HG02759 (cell line): Measurements from ENCODE around the gene DGKG.

Experiments used
- ATAC-seq: cut with Tn5 transposase; IDR thresholded peaks from one replicate; pipeline ENCODE4 v1.9.1; 2021; ENCODE audit warnings: mild to moderate bottlenecking, moderate library complexity; ENCODE audit not compliant: unreplicated experiment

The DGKG gene

GRCh38 chr3:186118692-186119091 is 243.3 kb downstream of the DGKG start:
- ATAC-seq: no peak

GRCh38 chr3:186117521-186118134 is 244.4 kb downstream of the DGKG start:
- ATAC-seq: no peak

GRCh38 chr3:186115239-186115996 is 246.6 kb downstream of the DGKG start:
- no peak for ATAC-seq

- no peak for ATAC-seq
Observed at GRCh38 chr3:186110975-186111974, 250.8 kb downstream of the DGKG start.

- ATAC-seq: no peak
Observed at GRCh38 chr3:186109897-186110803, 251.9 kb downstream of the DGKG start.

- ATAC-seq: peak; percentile 91
Observed at GRCh38 chr3:186108941-186109865, 252.8 kb downstream of the DGKG start, which contains the start of gene ETV5. Gene ETV5 (minus strand): TSS chr3:186109089. CDS start chr3:186105868, 3,221 bp downstream.

- ATAC-seq: no peak
Observed at GRCh38 chr3:186108106-186108940, 253.7 kb downstream of the DGKG start.

- ATAC-seq: peak; percentile 16
Observed at GRCh38 chr3:186107215-186108105, 254.6 kb downstream of the DGKG start.

- no peak for ATAC-seq
Observed at GRCh38 chr3:186105543-186105942, 256.5 kb downstream of the DGKG start.

GRCh38 chr3:186102687-186103086 is 259.3 kb downstream of the DGKG start:
- no peak for ATAC-seq

- ATAC-seq: no peak
Observed at GRCh38 chr3:186100398-186100797, 261.6 kb downstream of the DGKG start.

GRCh38 chr3:186099178-186099577 is 262.9 kb downstream of the DGKG start:
- ATAC-seq: no peak

GRCh38 chr3:186098740-186099139 is 263.3 kb downstream of the DGKG start:
- no peak for ATAC-seq

- peak; percentile 60 for ATAC-seq
Observed at GRCh38 chr3:186097663-186098451, 264.2 kb downstream of the DGKG start.

GRCh38 chr3:186097317-186097662 is 264.7 kb downstream of the DGKG start:
- no peak for ATAC-seq
